Measurements from ENCODE around the gene LRTM2.

Gene LRTM2

DNA sequence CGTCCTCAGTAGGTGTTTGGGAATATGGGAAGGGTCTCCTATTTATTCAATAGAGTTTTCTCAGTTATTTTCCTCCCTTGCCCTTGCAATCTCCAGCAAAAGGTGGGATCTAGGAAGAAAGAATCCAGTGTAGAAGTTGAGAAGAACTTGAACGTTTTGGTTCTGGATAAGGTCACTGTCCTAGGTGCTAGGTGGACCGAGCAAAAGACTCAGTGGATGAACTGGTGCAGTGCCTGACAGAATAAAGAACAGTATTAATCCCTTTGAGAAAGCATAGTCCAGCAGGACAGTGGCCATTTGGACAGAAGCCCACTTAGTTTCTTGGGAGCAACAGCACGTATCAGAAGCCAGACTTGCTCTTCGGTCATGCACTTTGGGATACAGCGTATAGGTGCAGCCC, 32.7 kb upstream of the LRTM2 start:
- TF ChIP-seq POLR2AphosphoS5 (IDR thresholded peaks at IDR 0.05; ENCODE audit: borderline replicate concordance, low read depth, low read length) (no peak), EZH2 (IDR thresholded peaks at IDR 0.05) (no peak), FOXP2 (optimal IDR thresholded peaks at IDR 0.05; ENCODE audit: control extremely low read depth, extremely low read length, insufficient read depth) (no peak)
- Histone ChIP-seq H3K9me3 (ENCODE audit: low read depth, low read length) (no peaks in the 10 kb centered on the region), H3K36me3 (ENCODE audit: insufficient read depth, low read length) (peaks cover 33% of the 10 kb centered on the region), H3K4me3 (no peak overlapping the region), H3K27ac (no peak overlapping the region), H3K9ac (ENCODE audit: insufficient read length) (no peak overlapping the region)
- no peak for DNase-seq (ENCODE audit: low read depth, low spot score)

DNA sequence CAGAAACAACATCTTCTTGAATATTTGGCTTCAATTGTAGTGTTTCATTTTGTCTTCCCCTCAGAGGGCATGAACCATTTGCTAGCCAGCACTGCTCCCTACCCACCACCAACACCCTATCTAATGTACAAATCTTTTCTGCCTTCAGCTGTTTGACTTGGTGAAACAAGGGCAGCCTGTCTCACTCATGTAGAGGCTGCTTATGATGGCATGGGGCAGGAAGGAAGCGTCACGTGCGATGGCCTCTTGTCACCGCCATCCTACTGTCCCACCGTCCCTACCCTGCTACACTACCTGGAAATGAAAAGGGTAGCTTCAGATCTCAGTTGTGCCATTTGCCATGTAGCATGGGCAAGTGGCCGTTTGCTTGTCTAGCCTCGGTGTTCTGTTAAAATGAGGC, 29.9 kb upstream of the LRTM2 start:
- no peak overlapping the region for H3K27ac ChIP-seq
- peaks cover 13% of the 10 kb centered on the region for H3K36me3 ChIP-seq (ENCODE audit: insufficient read depth, low read length)
- DNase-seq (ENCODE audit: low read depth, low spot score) = no peak
- no peaks in the 10 kb centered on the region for H3K9me3 ChIP-seq (ENCODE audit: low read depth, low read length)
- no peak overlapping the region for H3K9ac ChIP-seq (ENCODE audit: insufficient read length)
- no peak for TF ChIP-seq EZH2 (IDR thresholded peaks at IDR 0.05)
- TF ChIP-seq POLR2AphosphoS5 (IDR thresholded peaks at IDR 0.05; ENCODE audit: borderline replicate concordance, low read depth, low read length) = no peak
- TF ChIP-seq FOXP2 (optimal IDR thresholded peaks at IDR 0.05; ENCODE audit: control extremely low read depth, extremely low read length, insufficient read depth) = no peak
- H3K4me3 ChIP-seq = no peak overlapping the region

DNA sequence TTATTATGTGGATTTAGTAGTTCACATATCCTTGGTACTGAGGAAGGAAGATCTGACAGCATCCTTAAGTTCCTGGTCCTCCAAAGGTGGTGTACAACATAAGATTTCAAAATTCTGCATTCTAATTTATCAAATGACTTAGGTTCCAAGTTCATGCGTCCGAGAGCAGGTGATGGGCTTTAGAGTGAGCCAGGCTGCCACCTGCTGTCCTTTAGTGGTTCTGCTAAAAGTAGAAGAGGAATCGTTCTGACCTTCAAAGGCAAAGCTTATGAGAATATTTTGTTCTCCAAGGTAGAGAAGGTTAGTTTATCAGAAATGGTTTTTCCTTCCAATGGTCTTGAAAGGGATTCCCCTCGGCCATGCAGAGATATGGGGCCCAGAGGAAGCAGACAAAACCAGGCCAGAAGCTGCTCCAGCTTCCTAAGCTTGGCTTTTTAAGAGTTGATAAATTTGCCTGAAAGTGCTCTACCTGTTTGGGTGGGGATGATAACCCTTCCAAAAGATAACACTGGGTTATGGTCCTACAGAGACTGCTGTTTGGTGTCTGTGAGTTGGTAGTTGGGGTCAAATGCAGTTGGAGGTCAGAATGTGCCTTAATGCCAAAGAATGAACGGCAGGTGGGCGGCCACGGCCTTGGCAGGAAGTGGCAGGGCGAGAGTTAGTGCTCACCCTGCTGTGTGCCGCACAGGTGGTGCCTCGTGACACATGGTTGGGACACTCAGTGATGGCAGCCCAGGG, 29.1 kb upstream of the LRTM2 start:
- TF ChIP-seq EZH2 (IDR thresholded peaks at IDR 0.05) (no peak), POLR2AphosphoS5 (IDR thresholded peaks at IDR 0.05; ENCODE audit: borderline replicate concordance, low read depth, low read length) (no peak), FOXP2 (optimal IDR thresholded peaks at IDR 0.05; ENCODE audit: control extremely low read depth, extremely low read length, insufficient read depth) (no peak)
- Histone ChIP-seq H3K9ac (ENCODE audit: insufficient read length) (no peak overlapping the region), H3K36me3 (ENCODE audit: insufficient read depth, low read length) (peaks cover 5% of the 10 kb centered on the region), H3K27ac (no peak overlapping the region), H3K4me3 (no peak overlapping the region), H3K9me3 (ENCODE audit: low read depth, low read length) (no peaks in the 10 kb centered on the region)
- DNase-seq (ENCODE audit: low read depth, low spot score) = no peak

DNA sequence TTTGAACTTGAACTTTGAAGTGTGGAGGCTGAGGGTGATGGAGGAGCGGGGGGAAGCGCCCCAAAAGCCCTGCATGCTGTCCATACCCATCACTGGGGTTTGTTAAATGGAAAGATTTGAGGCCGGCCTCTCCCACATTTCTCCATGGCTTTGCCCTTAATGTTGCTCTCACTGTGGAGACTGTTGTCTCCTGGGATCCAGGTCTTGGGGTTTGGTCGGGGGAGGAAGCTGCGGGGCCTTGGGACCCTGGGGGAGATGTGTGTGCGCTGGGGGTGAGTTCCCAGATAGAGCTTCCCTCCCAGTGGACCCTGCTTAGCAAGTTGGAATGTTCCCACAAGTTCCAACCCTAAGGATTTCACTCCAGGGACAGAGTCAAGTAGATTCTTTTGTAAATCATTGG, 28.0 kb upstream of the LRTM2 start:
- no peaks in the 10 kb centered on the region for H3K9me3 ChIP-seq (ENCODE audit: low read depth, low read length)
- TF ChIP-seq FOXP2 (optimal IDR thresholded peaks at IDR 0.05; ENCODE audit: control extremely low read depth, extremely low read length, insufficient read depth) = no peak
- no peak for TF ChIP-seq EZH2 (IDR thresholded peaks at IDR 0.05)
- TF ChIP-seq POLR2AphosphoS5 (IDR thresholded peaks at IDR 0.05; ENCODE audit: borderline replicate concordance, low read depth, low read length) = no peak
- H3K36me3 ChIP-seq (ENCODE audit: insufficient read depth, low read length) = peaks cover 5% of the 10 kb centered on the region; the same call in 1 of the 2 replicates
- H3K27ac ChIP-seq = no peak overlapping the region
- no peak overlapping the region for H3K4me3 ChIP-seq
- H3K9ac ChIP-seq (ENCODE audit: insufficient read length) = no peak overlapping the region
- DNase-seq (ENCODE audit: low read depth, low spot score) = no peak

DNA sequence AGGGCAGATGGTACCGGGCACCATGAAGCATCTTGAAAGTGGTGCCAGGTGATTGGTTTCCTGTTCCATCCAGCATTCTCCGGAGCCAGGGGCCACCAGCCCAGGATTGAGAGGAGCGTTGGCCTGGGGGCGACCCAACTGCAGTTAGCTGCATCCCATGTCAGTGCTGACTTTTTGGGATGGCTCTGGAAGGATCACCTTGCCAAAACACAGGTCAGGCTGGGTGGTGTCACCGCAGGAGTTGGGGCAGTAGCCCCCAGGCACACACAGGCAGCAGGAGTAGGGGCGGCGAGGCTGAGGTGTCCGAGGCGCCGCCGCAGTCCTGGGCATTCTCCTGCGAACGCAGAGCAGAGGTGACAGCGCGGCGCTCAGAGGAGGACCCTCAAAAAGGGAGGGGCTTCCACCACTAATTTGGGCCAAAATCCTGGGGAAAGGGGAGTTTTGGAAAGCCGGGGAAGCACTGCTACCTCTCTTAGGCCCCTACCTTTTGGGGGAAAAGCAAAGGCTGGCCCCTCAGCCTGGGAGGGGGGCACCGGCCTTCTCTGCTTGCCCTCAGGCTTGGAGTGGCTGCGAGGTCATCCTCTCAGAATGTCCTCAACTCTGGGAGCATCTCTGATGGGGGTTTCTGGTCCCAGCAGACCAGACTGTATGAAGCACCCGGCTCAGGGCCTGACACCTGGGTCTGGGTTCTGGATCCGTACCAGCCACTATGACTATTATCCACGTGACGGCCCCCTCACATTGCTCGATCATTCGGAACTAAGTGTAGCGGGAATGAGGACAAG, 26.7 kb upstream of the LRTM2 start:
- Histone ChIP-seq H3K27ac (no peak overlapping the region), H3K36me3 (ENCODE audit: insufficient read depth, low read length) (no peaks in the 10 kb centered on the region), H3K9ac (ENCODE audit: insufficient read length) (no peak overlapping the region), H3K4me3 (no peak overlapping the region), H3K9me3 (ENCODE audit: low read depth, low read length) (no peaks in the 10 kb centered on the region)
- no peak for DNase-seq (ENCODE audit: low read depth, low spot score)
- TF ChIP-seq FOXP2 (optimal IDR thresholded peaks at IDR 0.05; ENCODE audit: control extremely low read depth, extremely low read length, insufficient read depth) = no peak
- no peak for TF ChIP-seq EZH2 (IDR thresholded peaks at IDR 0.05)
- TF ChIP-seq POLR2AphosphoS5 (IDR thresholded peaks at IDR 0.05; ENCODE audit: borderline replicate concordance, low read depth, low read length) = no peak

DNA sequence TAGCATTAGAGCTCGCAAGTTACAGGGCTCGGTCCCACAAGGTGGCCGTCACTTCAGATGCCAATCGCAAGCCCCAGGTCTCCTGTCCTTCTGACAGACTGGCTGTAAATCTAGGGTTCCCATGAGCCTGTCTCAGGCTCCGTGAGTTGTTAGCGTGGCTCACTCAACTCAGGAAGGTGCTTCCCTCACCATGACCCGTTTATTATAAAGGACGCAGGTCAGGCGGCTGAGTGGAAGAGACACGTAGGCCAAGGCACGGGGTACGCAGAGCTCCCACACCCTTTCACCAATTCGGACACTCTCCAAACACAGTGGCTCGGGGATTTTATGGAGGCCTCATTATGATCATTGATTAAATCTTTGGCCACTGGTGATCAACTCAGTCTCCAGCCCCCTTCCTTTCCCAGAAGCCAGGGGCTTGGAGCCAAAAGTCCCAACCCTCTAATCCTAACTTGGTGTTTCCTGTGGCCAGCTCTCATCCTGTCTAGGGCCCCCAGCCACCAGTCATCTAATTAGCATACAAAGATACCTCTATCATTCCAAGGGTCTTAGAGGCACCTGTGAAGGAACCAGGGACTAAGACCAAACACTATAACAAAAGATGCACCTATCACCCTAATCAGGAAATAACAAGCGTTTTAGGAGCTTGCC, 25.8 kb upstream of the LRTM2 start:
- Histone ChIP-seq H3K9me3 (ENCODE audit: low read depth, low read length) (no peaks in the 10 kb centered on the region), H3K36me3 (ENCODE audit: insufficient read depth, low read length) (no peaks in the 10 kb centered on the region), H3K27ac (no peak overlapping the region), H3K9ac (ENCODE audit: insufficient read length) (no peak overlapping the region), H3K4me3 (no peak overlapping the region)
- no peak for DNase-seq (ENCODE audit: low read depth, low spot score)
- TF ChIP-seq FOXP2 (optimal IDR thresholded peaks at IDR 0.05; ENCODE audit: control extremely low read depth, extremely low read length, insufficient read depth) (no peak), EZH2 (IDR thresholded peaks at IDR 0.05) (no peak), POLR2AphosphoS5 (IDR thresholded peaks at IDR 0.05; ENCODE audit: borderline replicate concordance, low read depth, low read length) (no peak)

DNA sequence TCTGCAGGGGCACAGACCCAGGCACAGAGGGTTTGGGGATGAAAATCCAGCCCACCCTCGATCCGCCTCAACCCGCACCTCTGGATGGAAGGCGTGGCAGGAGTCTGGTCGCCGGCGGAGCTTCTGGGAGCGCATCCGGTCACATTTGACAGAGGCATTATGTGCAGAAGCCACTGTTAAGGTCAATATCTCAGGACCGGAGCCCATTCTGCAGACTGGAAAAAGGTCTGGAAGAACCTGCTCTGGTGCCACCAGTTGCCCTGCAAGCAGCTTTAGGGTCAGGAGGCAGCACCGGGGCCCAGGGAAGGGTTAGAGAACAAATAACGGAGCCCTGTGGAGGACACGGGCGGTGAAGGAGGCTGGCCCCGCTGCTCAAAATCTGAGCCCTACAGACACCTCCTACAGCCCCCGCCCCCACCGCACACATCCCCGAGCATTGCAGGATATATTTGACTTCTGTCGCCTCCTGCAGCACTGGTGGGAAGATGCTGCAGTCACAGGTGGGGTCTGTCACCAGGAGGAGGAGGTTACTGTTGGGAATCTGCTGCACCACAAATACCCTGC, 25.1 kb upstream of the LRTM2 start:
- no peaks in the 10 kb centered on the region for H3K9me3 ChIP-seq (ENCODE audit: low read depth, low read length)
- TF ChIP-seq POLR2AphosphoS5 (IDR thresholded peaks at IDR 0.05; ENCODE audit: borderline replicate concordance, low read depth, low read length) = no peak
- no peak for TF ChIP-seq FOXP2 (optimal IDR thresholded peaks at IDR 0.05; ENCODE audit: control extremely low read depth, extremely low read length, insufficient read depth)
- TF ChIP-seq EZH2 (IDR thresholded peaks at IDR 0.05) = no peak
- H3K4me3 ChIP-seq = no peak overlapping the region
- H3K27ac ChIP-seq = no peak overlapping the region
- DNase-seq (ENCODE audit: low read depth, low spot score) = no peak
- H3K36me3 ChIP-seq (ENCODE audit: insufficient read depth, low read length) = no peaks in the 10 kb centered on the region
- H3K9ac ChIP-seq (ENCODE audit: insufficient read length) = no peak overlapping the region
